GM18511 (cell line): ENCODE data around the gene PCNX3.
A peak's percentile ranks its signal among the peaks of the same experiment; 100 is the strongest.

Experiments used
- ATAC-seq: cut with Tn5 transposase; IDR thresholded peaks from one replicate; pipeline ENCODE4 v1.9.1; 2021; ENCODE audit warnings: mild to moderate bottlenecking, moderate library complexity; ENCODE audit not compliant: unreplicated experiment

Gene PCNX3

GRCh38 chr11:65580031-65580692 is 35.4 kb upstream of the PCNX3 start:
- ATAC-seq: no peak

GRCh38 chr11:65580756-65581155 is 34.8 kb upstream of the PCNX3 start:
- no peak for ATAC-seq

GRCh38 chr11:65581928-65582327 is 33.6 kb upstream of the PCNX3 start:
- ATAC-seq: no peak

GRCh38 chr11:65583589-65583988 is 32.0 kb upstream of the PCNX3 start:
- no peak for ATAC-seq

GRCh38 chr11:65584106-65584505 is 31.5 kb upstream of the PCNX3 start:
- no peak for ATAC-seq

GRCh38 chr11:65584723-65585171 is 30.8 kb upstream of the PCNX3 start:
- no peak for ATAC-seq

- ATAC-seq: no peak
Measured at GRCh38 chr11:65585396-65586246, 30.0 kb upstream of the PCNX3 start.

GRCh38 chr11:65586247-65586630 is 29.3 kb upstream of the PCNX3 start:
- no peak for ATAC-seq

GRCh38 chr11:65586676-65587075 is 28.9 kb upstream of the PCNX3 start:
- no peak for ATAC-seq

- peak; percentile 83 for ATAC-seq
Measured at GRCh38 chr11:65588199-65589054, 27.1 kb upstream of the PCNX3 start.

GRCh38 chr11:65589444-65590239 is 25.9 kb upstream of the PCNX3 start:
- no peak for ATAC-seq

GRCh38 chr11:65590240-65590738 is 25.3 kb upstream of the PCNX3 start:
- no peak for ATAC-seq

- ATAC-seq: no peak
Measured at GRCh38 chr11:65591939-65592857, 23.4 kb upstream of the PCNX3 start.

GRCh38 chr11:65592858-65593517 is 22.6 kb upstream of the PCNX3 start:
- no peak for ATAC-seq

- no peak for ATAC-seq
Measured at GRCh38 chr11:65593518-65594414, 21.8 kb upstream of the PCNX3 start.

GRCh38 chr11:65595131-65595530 is 20.4 kb upstream of the PCNX3 start:
- ATAC-seq: no peak

GRCh38 chr11:65595543-65596281 is 19.9 kb upstream of the PCNX3 start, which contains the start of gene KCNK7:
TSS of gene KCNK7 (minus strand) at chr11:65595800. CDS start at chr11:65595772, 28 bp downstream.
- ATAC-seq: no peak
